ENCODE data around the gene TEX35.

TEX35 gene

DNA sequence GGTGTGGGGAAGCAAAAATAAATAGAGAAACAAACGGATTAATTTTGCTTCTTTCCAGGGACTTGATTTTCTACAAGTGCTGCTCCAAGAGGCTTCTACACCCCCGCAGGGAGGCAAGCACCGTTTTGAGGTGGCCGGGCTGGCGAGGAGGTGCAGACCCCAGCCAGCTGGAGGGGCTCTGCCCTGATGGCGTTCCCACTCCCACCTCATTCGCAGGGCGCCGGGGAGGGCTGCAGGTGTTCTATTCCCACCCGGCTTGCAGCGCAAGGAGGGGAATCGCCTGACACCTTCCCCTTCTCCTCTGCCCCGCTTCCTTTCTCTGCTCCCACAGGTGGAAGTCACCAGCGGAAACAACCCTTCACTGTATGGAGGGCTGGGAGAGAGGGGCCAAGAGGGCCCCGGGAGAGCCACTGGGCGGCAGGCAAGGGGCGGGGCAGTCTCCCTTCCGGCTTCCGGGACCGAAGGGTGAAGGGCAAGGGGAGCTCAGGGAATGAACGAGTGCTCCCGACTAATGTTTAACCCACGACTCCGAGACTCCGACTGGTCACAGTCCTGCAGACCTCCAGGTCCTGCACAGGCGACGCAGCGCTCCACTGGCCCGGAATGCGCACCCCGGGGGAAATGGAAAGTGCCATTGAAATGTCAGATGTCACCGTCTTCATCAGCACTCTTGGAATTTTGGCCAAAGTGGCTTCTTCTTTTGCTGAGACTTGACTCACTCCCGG is 29.1 kb downstream of the TEX35 start:
- TF ChIP-seq, protein P1, sequence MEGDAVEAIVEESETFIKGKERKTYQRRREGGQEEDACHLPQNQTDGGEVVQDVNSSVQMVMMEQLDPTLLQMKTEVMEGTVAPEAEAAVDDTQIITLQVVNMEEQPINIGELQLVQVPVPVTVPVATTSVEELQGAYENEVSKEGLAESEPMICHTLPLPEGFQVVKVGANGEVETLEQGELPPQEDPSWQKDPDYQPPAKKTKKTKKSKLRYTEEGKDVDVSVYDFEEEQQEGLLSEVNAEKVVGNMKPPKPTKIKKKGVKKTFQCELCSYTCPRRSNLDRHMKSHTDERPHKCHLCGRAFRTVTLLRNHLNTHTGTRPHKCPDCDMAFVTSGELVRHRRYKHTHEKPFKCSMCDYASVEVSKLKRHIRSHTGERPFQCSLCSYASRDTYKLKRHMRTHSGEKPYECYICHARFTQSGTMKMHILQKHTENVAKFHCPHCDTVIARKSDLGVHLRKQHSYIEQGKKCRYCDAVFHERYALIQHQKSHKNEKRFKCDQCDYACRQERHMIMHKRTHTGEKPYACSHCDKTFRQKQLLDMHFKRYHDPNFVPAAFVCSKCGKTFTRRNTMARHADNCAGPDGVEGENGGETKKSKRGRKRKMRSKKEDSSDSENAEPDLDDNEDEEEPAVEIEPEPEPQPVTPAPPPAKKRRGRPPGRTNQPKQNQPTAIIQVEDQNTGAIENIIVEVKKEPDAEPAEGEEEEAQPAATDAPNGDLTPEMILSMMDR (IDR thresholded peaks at IDR 0.05; ENCODE audit: poor library complexity, severe bottlenecking) = no peak
- Histone ChIP-seq H3K27me3 (ENCODE audit: insufficient read depth, poor library complexity, severe bottlenecking) (no peaks in the 10 kb centered on the region), H3K27ac (ENCODE audit: poor library complexity, severe bottlenecking) (peak overlapping the region; percentile 19), H3K9me3 (ENCODE audit: severe bottlenecking) (no peaks in the 10 kb centered on the region), H3K4me1 (ENCODE audit: insufficient read depth, poor library complexity, severe bottlenecking) (peaks cover 18% of the 10 kb centered on the region), H3K4me3 (ENCODE audit: severe bottlenecking) (peak overlapping the region; percentile 49), H3K36me3 (ENCODE audit: low read depth) (no peaks in the 10 kb centered on the region)
- ATAC-seq (ENCODE audit: low read depth) (peak; percentile 7; the same call in 2 of the 3 replicates), DNase-seq (ENCODE audit: low spot score) (no peak)

DNA sequence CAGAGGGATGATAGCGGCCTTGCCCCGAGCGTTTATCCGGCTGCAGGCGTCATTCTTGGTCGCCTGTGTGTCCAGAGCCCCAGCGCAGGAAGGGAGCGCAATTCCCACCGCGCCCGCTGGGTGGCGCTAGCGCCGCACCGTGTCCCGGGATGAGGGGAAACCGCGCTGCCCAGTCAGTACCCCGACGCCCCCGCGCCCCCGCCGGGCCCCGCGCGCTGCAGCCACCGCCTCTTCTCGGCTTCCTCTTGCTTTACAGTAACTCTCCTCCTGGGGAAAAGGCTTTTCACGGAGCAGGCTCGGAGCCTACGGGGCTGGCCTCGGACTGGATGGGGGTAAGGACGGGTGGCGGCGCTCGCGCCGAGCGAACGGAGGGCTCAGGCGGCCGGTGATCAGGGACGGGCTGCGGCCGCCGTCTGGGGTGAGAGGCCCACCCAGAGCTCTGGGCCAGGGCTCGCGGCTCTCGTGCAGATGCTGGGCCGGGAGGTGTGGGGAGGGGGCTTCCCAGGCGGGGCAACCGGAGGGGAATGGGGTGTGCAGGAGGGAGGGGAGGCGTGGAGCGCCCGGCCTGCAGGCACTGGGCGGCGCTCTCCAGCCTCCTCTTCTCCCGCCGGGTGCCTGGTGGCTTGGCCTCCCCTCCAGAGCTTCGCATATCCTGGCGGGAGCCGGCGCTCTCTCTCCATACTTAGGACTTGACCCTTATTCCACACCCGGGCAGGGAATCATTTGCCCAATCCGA is 29.8 kb downstream of the TEX35 start:
- ATAC-seq (ENCODE audit: low read depth) = peak; percentile 75
- H3K27ac ChIP-seq (ENCODE audit: poor library complexity, severe bottlenecking) = peak overlapping the region; percentile 19

DNA sequence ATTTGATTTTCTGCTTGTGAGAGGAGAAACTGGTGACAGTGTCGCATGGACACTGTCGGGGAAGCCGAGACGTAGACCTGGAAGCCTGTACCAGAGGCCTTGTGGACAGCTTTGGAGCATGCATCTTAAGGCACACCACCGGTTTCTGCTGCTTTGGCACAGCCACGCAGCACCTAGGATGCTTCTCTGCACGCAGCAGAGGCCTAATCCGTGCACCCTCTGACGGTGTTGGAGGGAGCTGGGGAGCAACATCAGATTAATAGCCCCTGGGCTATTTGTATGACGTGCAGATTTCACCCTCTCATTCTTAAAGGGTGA is 30.3 kb downstream of the TEX35 start:
- ATAC-seq (ENCODE audit: low read depth) (peak; percentile 23), DNase-seq (ENCODE audit: low spot score) (no peak)
- H3K36me3 ChIP-seq (ENCODE audit: low read depth) = no peaks in the 10 kb centered on the region
- peaks cover 5% of the 10 kb centered on the region for H3K4me1 ChIP-seq (ENCODE audit: insufficient read depth, poor library complexity, severe bottlenecking)
- H3K9me3 ChIP-seq (ENCODE audit: severe bottlenecking) = no peaks in the 10 kb centered on the region
- TF ChIP-seq, protein P1 (IDR thresholded peaks at IDR 0.05; ENCODE audit: poor library complexity, severe bottlenecking) = no peak
- no peak overlapping the region for H3K27ac ChIP-seq (ENCODE audit: poor library complexity, severe bottlenecking)
- no peaks in the 10 kb centered on the region for H3K27me3 ChIP-seq (ENCODE audit: insufficient read depth, poor library complexity, severe bottlenecking)
- H3K4me3 ChIP-seq (ENCODE audit: severe bottlenecking) = peak overlapping the region; percentile 49

More for the DNA sequence above, 29.8 kb downstream of the TEX35 start:
- Histone ChIP-seq H3K4me1 (ENCODE audit: insufficient read depth, poor library complexity, severe bottlenecking) (peaks cover 10% of the 10 kb centered on the region), H3K9me3 (ENCODE audit: severe bottlenecking) (no peaks in the 10 kb centered on the region), H3K36me3 (ENCODE audit: low read depth) (no peaks in the 10 kb centered on the region), H3K4me3 (ENCODE audit: severe bottlenecking) (peak overlapping the region; percentile 49), H3K27me3 (ENCODE audit: insufficient read depth, poor library complexity, severe bottlenecking) (no peaks in the 10 kb centered on the region)
- TF ChIP-seq, protein P1 (IDR thresholded peaks at IDR 0.05; ENCODE audit: poor library complexity, severe bottlenecking) = peak; percentile 99
- no peak for DNase-seq (ENCODE audit: low spot score)

DNA sequence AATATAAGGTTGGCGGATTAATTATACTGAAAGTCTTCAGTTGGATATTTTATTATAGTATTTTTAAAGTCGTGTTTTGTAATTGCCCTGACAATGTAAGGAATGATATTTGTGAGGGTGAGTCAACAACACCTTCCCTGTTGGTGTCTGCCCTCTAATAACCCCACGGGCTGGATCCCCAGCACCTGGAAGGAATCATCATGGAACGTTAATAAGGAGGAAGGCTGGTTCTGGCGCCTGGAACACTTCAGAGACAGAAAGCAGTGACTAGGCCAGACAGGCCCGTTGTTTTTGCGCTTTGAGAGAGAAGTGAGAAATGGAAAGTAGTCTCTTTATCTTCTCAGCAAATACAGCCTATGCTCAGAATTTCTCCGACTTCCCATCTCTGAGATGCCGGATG is 31.6 kb downstream of the TEX35 start:
- no peak overlapping the region for H3K27ac ChIP-seq (ENCODE audit: poor library complexity, severe bottlenecking)
- TF ChIP-seq, protein P1 (IDR thresholded peaks at IDR 0.05; ENCODE audit: poor library complexity, severe bottlenecking) = no peak
- H3K27me3 ChIP-seq (ENCODE audit: insufficient read depth, poor library complexity, severe bottlenecking) = no peaks in the 10 kb centered on the region
- ATAC-seq (ENCODE audit: low read depth) (no peak), DNase-seq (ENCODE audit: low spot score) (no peak)
- no peak overlapping the region for H3K4me3 ChIP-seq (ENCODE audit: severe bottlenecking)
- no peaks in the 10 kb centered on the region for H3K36me3 ChIP-seq (ENCODE audit: low read depth)
- H3K9me3 ChIP-seq (ENCODE audit: severe bottlenecking) = no peaks in the 10 kb centered on the region
- H3K4me1 ChIP-seq (ENCODE audit: insufficient read depth, poor library complexity, severe bottlenecking) = no peaks in the 10 kb centered on the region

DNA sequence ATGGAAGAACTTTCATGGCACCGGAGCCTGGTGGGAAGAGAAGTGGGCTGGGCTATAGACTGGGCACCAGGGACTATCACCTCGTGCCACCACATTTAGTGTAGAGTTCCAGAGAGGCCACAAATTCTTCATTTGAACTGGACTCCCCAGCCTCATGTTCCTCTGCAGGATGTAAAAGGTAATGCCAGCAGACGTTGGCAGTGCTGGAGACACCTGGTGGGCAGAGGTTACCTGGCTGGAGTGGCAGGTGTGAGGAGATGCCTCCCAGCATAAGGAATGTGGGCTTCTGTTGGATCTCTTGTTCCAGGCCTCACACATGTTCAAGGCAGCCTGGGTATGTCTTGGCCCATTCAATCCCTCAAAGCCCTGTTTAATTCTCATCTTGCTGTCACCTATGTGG is 35.2 kb downstream of the TEX35 start:
- no peaks in the 10 kb centered on the region for H3K36me3 ChIP-seq (ENCODE audit: low read depth)
- TF ChIP-seq, protein P1 (IDR thresholded peaks at IDR 0.05; ENCODE audit: poor library complexity, severe bottlenecking) = no peak
- no peaks in the 10 kb centered on the region for H3K27me3 ChIP-seq (ENCODE audit: insufficient read depth, poor library complexity, severe bottlenecking)
- ATAC-seq (ENCODE audit: low read depth) (no peak), DNase-seq (ENCODE audit: low spot score) (no peak)
- H3K9me3 ChIP-seq (ENCODE audit: severe bottlenecking) = no peaks in the 10 kb centered on the region
- H3K27ac ChIP-seq (ENCODE audit: poor library complexity, severe bottlenecking) = no peak overlapping the region
- no peaks in the 10 kb centered on the region for H3K4me1 ChIP-seq (ENCODE audit: insufficient read depth, poor library complexity, severe bottlenecking)
- H3K4me3 ChIP-seq (ENCODE audit: severe bottlenecking) = no peak overlapping the region
